CD4-positive, alpha-beta T cell treated with Interleukin-10 for 1 hour (primary cell): ENCODE results near the gene KSR1.
A peak's percentile ranks its signal among the peaks of the same experiment; 100 is the strongest.
"Not testable (repeated sequence)": the region's sequence is repeated elsewhere in the genome, so short reads cannot be mapped to it uniquely, and the experiment has no call there.

Experiments used
- DNase-seq: peaks from one replicate; pipeline ENCODE4 v3.0.0-alpha.2; 2020

KSR1 gene

DNA sequence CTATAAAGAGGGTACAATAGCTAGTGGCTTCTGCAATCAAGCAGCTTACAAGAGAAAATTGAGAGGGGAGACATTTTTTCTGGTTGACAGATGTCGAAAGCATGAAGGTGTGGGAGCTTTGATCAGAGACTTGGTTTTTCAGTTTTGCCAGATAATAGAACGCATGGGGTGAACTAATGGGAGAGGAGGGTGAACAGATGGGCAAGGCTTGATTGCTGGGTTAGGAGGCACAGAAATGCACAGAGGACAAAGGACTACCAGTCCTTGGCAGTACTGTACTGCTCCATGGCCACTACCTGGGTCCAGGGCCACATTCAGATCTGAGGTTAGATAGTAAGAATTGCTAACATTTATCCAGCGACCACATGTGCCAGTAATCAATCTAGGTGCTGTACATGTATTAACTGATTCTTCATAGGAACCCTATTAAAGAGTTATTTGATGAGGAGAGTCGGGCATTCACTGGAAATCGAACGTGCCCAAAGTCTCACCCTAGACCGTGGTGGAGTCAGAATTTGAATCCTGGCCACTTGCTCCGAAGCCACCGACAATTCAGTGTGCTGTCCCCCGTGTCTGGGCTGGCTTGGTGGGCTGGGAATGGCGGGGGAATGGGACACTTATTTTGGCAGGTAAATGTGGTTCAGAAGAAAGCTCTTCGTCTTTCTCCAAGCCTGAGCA, 873 bp upstream of the KSR1 start:
- DNase-seq: no peak

DNA sequence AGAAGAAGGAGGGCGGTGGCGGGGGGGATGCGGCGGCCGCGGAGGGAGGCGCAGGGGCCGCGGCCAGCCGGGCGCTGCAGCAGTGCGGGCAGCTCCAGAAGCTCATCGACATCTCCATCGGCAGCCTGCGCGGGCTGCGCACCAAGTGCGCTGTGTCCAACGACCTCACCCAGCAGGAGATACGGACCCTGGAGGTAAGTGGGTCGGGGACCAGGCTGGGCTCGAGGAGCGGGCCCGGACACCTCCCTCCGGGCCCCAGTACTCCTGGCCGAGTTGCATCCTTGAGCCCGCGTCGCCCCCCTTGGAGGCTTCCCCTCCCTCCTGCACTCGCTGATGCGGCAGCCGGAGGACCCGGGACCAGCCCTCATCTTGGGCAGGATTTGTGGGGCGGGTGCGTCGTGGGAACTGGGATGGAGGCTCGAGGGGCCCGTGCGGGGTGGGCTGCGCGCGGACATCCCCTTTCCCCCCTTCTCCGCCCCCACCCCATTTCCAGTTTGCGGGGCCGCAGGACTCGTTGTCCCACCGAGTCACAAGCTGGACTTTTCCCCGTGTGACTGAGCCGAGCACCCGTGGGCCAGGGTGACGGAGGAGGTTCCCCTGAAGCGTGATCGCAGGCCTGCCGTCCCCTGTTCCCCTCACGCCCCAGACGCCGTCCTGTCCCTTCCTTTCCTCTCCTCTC, 572 bp downstream of the KSR1 start:
- peak; percentile 24 for DNase-seq

- DNase-seq: no peak
Measured at GRCh38 chr17:27457360-27457715, 1.1 kb downstream of the KSR1 start.

DNA sequence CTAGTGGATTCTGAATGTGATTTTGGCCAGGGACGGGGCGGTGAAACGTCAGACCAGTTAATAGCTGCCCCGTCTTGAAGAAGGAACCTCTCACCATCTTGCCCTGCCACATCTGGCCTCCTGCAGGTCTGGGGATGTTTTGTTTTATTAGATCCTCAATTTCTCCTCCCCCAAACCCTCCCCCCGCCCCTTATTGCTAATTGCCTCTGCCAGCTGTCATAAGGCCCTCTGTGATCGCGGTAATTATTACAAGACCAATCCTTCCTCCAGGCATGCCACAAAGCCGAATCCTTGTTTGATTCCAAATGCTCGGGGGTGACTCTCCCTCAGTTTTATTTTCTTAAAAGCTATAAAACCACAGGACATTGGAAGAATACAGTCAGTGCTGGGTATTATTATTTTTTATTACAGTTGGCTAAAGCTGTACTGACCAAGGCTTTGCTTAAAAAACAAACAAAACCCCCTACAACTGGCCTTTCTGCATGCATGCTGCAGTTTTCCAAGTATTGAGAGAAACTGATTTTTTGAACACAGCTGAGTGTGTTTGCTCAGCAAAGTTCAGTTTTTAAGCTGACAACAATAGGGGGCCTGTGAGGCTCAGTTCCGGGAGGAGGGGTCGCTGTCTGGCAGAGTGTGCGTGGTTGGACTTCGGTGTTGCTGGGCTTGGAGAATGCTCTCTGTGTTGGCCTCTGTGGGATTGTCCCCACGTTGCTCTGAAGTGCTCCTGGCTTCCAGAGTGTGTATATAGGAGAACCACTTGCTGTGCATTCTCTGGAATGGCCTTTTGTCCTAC, 1.7 kb downstream of the KSR1 start:
- DNase-seq: no peak

DNA sequence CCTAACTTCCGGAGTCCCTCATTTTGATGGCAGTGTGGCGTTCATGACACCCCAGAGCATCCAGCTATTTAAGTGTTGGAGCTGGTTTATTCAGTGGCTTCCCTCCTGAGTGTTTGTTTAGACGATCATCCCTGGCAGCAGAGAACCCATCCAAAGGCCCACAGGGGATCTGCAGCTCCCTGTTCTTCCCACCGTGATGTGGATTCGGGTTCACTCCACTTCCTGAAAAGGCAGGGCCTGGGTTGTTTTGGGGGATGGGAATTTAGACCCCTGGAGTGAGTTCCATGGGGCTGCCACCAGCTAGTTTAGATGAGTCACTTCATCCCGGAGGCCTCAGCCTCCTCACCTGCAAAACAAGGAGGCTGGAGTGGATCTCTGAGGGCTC, 2.3 kb downstream of the KSR1 start:
- no peak for DNase-seq

DNA sequence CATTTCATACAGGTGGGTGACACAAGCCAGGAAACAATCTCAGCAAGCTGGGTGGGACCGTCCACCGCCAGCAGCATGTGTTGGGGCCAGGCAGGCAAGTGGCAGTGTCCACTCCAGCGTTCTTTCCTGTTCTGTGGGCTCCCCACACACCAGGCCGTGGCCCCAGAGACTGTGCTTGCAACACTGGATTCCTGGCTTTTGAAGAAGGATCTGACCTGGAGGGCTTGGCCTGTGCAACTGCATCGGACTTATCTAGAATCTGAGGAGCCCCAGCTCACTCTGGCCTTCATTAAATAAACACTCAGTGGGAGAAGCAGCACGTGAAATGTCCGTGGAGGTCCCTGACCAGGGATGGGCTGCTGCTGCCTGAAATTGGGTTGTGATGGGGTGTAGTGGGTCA, 3.2 kb downstream of the KSR1 start:
- DNase-seq: no peak

DNA sequence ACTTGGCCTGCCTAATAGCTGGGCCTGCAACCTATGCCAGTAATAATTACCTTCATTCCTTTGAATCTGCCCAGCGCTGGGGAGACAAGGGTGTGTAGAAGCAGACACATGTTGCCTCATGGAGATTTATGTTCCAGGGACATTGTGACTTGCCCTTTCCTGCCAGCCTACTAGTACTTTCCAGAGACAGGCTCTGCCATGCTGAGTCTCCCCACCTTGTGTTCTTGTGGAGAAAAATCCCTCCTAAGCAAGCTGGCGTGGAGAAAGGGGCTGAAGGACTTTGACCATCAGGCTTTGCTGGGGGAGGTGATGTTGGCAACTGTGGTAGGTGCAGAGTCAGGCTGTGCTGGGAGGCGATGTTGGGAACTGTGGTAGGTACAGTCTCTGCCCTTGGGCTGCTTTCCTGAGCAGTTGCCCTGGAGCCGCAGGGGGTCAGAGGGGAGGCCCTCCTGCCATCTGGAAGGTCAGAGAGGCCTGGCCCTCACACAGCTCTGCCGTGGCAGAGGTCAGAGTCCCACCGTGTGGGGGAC, 4.0 kb downstream of the KSR1 start:
- no peak for DNase-seq

DNA sequence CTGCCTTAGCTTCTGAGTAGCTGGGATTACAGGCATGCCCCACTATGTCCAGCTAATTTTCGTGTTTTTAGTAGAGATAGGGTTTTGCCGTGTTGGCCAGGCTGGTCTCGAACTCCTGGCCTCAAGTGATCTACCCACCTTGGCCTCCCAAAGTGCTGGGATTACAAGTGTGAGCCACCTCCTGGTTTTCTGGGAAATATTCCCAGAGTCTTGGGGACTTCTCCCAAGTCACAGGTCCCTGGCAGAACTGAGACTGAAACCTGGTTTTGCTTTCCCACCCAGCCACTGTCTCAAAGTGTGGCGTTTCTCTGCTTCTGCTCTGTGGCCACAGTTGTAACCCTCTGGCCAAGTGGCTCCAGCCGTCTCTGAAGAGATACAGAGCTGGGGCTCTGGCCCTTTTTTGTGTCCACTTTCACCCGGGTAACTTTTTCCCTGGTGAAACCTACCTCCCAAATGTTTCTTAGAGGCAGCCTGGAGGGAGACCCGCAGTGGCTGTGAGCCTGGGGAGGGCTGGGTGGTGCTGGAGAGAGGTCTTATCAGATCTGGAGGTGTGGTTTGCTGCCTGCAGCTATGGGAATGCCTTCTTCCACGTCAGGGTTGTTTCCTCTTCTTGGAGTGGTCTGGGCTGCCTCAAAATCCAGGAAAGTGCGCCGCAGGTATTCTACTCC, 5.1 kb downstream of the KSR1 start:
- DNase-seq: no peak

GRCh38 chr17:27462149-27462548, 5.9 kb downstream of the KSR1 start:
- no peak for DNase-seq

GRCh38 chr17:27462714-27463113, 6.5 kb downstream of the KSR1 start:
- DNase-seq: no peak

DNA sequence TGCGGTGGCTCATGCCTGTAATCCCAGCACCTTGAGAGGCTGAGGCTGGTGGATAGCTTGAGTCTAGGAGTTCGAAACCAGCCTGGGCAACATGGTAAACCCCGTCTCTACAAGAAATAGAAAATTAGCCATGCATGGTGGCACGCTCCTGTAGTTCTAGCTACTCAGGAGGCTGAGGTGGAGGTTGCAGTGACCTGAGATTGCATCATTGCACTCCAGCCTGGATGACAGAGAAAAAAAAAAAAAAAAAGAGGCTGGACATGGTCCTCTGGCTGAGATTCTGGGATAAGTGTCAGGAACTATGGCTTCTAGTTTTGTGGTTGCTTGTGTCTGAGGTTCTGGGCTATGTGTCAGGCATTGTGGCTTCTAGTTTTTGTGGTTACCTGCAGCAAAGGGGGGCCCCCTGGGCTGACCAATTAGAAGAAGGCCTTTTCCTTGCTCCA, 7.0 kb downstream of the KSR1 start:
- DNase-seq: no peak

- DNase-seq: not testable (repeated sequence)
Measured at GRCh38 chr17:27464019-27464418, 7.8 kb downstream of the KSR1 start.

DNA sequence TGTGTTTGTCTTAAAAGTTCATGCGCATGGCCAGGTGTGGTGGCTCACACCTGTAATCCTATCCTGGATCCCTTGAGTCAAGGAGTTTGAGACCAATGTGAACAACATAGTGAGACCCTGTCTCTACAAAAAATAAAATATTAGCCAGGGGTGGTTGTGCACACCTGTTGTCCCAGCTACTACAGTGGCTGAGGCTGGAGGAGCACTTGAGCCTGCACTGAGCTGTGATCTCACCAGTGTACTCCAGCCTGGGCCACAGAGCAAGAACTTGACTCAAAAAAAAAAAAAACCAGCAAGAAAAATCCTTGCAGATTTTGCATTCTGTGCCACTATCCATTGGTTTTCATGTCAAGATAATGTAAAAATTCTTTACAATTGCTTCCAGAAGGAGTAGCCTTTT, 8.2 kb downstream of the KSR1 start:
- DNase-seq: no peak

DNA sequence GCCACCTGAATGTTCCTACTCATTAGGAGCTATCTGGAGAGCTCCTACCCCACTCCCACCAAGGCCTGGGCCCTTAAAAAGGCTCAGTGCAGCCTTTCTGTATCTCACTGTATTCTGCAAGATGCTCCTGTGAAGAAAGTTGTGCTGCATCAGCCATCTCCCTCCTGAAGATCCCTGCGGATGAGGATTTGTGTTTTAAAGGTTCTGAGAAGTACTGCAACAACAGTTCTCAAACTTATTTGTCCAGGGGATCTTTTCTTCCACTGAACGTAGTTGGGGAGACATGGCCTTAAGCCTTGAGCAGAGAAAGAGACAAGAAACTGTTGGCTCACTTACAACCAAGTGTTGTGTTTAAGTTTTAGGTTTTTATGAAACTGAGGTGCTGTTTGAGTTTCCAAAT, 9.6 kb downstream of the KSR1 start:
- not testable (repeated sequence) for DNase-seq

- DNase-seq: no peak
Measured at GRCh38 chr17:27466376-27466742, 10.1 kb downstream of the KSR1 start.

- DNase-seq: peak; percentile 49
Measured at GRCh38 chr17:27466743-27467375, 10.6 kb downstream of the KSR1 start.

GRCh38 chr17:27469256-27469655, 13.0 kb downstream of the KSR1 start:
- DNase-seq: no peak

DNA sequence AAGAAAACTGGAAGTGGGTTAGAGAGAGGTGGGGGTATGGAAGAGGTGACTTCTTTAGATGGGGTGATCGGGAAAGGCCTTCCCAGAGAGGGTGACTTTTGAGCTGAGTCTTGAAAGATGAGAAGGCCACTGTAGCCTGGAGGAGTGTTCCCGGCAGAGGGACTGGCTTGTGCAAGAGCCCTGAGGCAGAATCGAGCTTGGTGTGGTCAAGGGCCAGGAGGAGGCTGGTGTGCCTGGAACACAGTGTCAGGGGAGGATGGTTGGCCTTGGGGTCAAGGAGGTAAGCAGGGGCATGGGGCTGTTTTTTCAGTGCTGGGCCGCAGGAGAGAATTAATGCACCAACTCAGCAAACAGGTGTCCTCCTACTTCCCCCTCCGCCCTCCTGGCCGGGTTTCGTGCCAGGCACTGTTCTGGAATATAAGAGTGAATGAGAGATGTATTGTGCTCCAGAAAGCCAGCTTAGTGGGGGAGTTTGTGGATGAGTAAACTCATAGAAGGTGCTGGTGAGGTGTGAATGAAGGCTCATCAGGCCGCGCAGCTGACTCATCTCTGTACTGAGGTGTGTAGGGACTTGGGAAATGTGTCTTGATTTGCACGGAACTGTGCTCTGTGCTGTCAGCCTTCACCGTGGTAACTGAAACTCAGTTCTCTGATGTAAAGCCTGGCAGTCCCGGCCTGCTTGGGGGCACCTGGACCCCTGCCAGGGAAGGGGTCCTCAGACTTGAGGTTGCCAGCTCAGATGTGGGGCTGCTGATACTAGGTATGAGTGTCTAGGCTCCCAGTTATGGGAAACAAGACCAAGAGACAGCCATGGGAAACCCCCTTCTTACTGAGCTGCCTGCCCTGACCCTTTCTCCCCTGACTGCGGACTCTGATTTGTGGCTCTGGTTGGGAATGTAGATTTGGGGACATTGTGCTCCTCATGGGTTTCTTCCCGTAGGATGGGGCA, 15.3 kb downstream of the KSR1 start:
- peak; percentile 68 for DNase-seq

GRCh38 chr17:27473190-27473747, 17.0 kb downstream of the KSR1 start:
- DNase-seq: no peak

DNA sequence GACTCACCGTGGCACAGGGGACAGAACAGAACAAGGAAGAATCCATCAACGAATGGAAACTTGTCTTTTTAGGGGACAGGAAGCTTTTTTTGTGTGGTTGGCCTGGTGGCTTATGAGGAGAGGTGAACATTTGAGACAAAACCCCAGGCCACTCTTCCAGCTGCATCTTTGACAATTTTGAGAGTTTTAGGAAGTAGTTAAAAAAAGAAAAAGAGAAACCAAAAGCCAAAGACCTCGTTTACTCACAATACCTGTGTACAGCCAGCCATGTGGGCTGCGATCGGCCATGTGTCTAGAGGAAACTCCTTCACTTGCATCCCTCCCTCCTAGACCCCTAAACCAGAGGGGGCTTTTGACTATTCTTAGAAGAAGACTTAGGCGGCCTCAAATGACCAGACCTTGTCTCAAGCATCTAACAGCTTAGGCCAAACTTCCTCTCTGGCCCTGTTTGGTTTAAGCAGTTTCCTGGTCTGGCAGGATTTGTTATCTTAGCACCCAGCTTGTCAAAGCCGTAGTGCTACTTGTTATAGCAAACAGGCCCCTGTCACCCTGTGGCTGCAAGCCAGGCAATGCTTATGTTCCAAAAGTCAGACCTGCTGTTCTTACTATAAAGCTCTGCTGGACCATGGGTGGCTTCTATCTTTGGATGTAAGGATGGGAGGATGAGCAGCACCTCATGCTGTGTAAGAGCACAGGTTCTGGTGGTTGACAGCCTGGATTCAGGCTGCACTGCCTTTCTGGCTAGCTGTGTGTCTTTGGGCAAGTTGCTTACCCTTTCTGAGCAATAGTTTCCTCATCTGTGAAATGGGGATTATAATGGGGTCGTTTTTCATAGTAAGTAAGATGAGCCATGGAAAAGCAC, 17.7 kb downstream of the KSR1 start:
- DNase-seq: peak; percentile 82
